Activated T-cell treated with anti-CD3 and anti-CD28 coated beads for 1 hour (primary cell): ENCODE results near the gene RSKR.
"Not testable (repeated sequence)": the region's sequence is repeated elsewhere in the genome, so short reads cannot be mapped to it uniquely, and the experiment has no call there.

Experiments
- DNase-seq: peaks from one replicate; pipeline ENCODE4 v3.0.0-alpha.2; 2020; ENCODE audit warnings: low read depth

Gene RSKR

GRCh38 chr17:28622186-28622585 lies 8.2 kb upstream of the RSKR start:
- DNase-seq: no peak

GRCh38 chr17:28620010-28620409 lies 6.0 kb upstream of the RSKR start:
- DNase-seq: no peak

DNA sequence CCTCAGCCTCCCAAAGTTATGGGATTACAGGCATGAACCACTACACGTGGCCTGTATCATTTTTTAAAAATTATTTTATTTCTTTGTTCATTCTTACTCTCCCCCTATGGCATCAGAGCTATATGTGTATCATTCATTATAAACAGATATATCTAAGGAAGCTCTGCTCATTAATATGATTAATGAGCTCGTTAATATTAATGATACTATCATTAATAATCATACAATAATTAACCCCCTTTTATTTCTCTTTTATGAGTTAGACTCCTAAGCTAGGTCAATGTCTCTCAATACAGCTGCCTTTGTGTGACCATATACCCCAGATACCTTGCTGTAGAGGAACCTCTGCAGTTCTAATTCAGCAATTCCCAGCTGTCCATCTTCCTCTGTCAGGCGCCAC lies 4.5 kb upstream of the RSKR start:
- DNase-seq: no peak

GRCh38 chr17:28616281-28616680 lies 2.3 kb upstream of the RSKR start:
- no peak for DNase-seq

DNA sequence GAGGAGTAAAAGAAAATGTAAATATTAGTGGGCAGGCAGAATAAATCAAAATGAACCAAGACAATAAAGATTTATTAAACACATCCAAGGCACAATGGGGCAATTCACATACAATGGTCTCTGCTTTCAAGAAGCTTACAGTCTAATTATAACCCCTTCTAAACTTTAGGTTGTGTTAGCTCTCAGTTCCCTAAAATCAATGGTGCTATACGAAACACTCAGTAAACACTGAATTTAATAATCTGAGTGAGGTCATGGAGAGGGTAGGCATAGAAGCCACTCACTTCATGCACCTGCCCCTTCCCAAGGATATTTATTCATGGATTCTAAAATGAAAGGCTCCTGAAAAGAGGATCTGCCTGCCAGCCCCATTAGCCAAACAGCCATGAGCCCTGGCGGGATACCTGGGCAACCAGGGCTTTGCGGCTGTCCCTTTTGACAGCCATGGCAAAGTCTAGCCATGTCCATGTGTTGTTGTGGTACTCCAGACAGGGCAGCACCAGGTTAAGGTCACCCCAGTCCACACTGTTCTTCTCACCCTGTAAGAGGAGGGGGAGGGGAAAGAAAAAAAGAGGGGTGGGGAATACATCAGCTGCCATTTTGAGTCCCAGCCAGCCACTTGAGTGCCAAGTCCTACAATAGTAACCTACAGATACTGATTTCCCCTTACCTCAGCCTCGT lies 1.4 kb upstream of the RSKR start:
- DNase-seq: no peak

DNA sequence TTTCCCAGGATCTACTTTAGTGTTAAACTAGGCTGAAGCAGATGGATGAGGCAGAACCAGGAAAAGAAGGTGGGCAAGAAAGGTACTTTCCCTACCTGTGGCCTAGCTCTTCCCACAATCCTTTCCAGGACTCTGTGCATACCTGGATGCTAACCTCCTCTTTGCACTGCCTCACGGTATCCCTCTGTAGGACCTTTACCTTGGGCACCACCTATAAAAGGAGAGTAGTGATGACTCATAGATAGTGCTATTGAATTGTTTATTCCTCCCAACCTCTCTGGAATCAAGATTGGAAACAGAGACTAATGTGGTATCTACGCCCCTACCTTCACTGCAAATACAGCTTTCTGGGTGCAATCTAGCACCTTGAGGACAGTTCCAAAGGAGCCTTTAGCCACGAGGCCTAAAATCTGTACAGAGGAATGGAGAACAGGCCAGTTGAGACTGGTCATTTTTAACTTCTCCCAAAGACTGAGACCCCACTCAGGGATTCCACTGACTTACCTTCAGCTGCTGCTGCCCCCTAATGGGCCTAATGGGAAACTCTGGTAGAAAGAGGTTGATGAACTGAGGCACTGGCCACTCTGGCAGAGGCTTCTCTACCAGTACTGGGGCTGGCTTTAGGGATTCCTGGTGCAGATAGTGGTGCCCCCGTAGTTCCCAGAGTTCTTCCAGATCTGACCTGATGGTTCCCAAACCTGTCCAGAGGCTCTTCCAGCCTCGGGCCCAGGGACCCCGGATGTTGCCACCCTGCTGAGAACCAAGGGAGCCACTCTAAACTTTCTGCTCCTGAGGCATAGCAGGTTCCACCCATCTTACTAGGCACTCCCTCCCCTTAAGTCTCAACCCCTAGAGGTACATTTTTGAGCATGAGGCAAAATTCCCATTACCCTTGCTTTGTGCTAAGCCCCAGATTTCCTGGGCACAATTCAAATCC lies 781 bp downstream of the RSKR start:
- peak; percentile 30 for DNase-seq

- DNase-seq: no peak
Measured at GRCh38 chr17:28612531-28612930, 1.5 kb downstream of the RSKR start.

- no peak for DNase-seq
Measured at GRCh38 chr17:28610376-28610775, 3.6 kb downstream of the RSKR start.

DNA sequence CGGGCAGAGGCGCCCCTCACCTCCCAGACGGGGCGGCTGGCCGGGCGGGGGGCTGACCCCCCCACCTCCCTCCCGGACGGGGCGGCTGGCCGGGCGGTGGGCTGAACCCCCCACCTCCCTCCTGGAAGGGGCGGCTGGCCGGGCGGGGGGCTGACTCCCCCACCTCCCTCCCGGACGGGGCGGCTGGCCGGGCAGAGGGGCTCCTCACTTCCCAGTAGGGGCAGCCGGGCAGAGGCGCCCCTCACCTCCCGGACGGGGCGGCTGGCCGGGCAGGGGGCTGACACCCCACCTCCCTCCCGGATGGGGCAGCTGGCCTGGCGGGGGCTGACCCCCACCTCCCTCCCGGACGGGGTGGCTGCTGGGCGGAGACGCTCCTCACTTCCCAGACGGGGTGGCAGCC lies 10.0 kb downstream of the RSKR start:
- DNase-seq: not testable (repeated sequence)

- DNase-seq: peak; percentile 49
Measured at GRCh38 chr17:28599311-28600184, 14.4 kb downstream of the RSKR start.

DNA sequence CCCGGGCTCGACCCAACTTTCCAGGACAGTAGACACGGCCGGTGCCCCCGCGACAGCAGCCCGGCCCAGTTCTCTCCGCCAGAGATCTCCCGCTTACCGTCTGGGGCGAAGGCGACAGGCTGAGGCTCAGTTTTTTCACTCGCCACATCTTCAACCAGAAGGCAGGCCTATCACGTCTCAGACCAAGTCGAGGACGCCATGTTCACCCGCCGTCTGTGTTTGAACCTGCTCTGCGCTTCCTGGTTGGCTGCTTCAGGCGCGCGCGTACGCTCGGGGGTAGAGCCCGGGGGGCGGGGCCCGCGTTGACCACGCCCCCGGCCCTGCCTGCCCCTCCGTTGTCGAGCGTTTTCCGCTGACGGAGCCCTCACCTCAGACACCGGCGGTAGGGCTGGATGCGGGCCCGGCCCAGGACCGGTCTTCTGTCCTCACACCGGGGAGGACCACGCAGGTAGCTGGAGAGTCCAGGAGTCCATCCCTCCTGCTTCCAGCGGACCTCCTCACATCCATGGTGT lies 15.1 kb downstream of the RSKR start, which contains the start of gene SPAG5:
Gene SPAG5, minus strand, starts transcription at position 227 of the 512 bp plus-strand sequence. Its CDS starts 79 bp downstream, at position 148.
- DNase-seq: peak; percentile 92

DNA sequence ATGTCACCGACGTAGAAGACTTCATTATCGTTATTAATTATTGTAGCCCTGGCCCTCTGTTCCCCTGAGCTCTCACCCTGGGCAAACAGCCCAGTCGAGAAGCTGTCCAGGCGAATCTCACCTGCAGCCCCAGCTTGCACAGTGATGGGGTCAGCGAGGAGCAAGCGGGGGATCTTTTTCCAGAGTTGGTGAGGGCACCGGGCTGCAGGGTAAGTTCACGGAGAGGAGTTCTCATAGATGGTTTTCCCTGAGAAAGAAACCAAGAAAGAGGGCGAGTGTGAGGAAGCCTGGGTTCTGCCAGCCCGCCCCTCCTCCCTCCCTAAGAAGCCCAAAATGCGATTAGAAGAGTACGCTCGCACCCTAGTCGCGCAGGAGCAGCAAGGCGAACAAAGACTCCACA lies 15.6 kb downstream of the RSKR start:
- DNase-seq: no peak

GRCh38 chr17:28597606-28598383 lies 16.2 kb downstream of the RSKR start:
- no peak for DNase-seq

DNA sequence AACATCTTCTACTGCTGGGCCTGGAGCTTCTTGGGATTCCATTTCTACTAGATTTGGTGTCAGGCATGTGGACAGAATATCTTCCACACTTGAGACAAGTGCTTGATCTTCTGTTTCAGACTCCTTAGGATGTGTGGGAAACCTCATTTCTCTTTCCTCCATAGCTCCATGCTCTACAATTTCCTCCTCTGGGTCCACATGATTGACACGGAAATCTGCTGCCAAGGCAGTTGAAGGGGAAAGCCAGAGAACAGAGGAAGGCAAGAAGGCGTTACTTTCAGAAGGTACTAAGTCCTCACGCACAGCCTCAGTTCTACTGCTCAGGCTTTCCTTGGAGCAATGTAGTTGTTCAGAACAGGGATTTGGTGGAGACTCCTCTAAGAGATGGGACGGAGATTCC lies 21.7 kb downstream of the RSKR start:
- no peak for DNase-seq

- DNase-seq: no peak
Measured at GRCh38 chr17:28585851-28586250, 28.1 kb downstream of the RSKR start.

- no peak for DNase-seq
Measured at GRCh38 chr17:28584434-28584833, 29.6 kb downstream of the RSKR start.

DNA sequence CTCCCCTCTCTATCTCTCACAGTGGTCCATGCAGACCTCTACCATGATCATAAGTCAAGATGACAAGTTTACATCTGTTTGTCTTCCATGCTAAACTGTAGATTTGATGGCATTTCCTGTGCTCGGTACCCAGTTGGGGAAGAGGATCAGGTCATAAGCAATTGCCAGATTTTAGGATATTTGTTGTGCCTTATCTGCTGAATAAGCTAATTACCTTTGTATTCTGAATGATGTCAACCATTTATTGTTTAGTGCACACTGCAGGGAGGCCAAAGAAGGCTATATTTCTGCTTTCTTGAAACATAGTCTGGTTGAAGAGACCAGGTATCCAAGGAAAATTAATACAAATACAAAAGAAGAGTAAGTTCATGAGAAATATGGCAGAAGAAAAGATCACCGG lies 31.5 kb downstream of the RSKR start:
- DNase-seq: no peak

DNA sequence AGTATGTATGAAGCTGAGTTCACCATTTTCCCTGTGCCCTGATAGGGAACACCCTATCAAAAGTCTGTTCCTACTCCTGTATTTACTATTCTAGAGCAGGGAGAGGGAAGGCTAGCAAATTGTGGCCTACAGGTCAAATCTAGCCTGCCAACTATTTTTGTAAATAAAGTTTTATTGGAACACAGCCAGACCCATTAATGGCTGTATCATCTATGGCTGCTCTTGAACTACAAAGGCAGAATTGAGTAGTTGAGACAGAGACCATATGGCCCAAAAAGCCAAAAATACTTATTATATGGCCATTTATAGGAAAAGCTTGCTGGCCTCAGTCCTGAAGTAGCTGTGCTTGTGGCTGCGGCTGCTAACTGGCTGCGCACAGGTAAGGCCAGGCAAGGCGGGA lies 33.0 kb downstream of the RSKR start:
- no peak for DNase-seq

DNA sequence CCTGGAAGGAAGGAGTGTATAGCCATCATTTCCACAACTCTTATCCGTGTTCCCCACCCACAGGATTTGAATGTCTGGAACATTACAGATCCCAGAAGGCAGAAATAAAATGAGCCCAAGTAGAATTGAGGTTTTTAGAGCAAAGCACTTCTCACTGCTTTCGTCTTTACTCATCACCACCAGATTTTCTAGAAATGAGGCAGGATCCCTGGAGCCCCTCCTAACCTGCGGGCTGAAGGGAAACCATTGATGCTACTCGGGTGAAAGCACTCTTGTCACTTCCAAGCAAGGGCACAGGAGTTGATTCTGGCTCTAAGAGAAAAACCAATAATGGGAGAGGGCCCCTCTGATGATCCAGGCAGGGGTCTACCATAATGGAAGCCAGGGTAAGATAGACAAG lies 34.5 kb downstream of the RSKR start:
- DNase-seq: no peak

GRCh38 chr17:28578246-28579195 lies 35.5 kb downstream of the RSKR start:
- no peak for DNase-seq
